ENCODE results near the gene DEDD. TPM values are rescaled to one million over a fixed set of nuclear protein-coding genes. Genes with fewer than 3 reads are reported as not detected.
A peak's percentile ranks its signal among the peaks of the same experiment; 100 is the strongest.
"Not testable (repeated sequence)": the region's sequence is repeated elsewhere in the genome, so short reads cannot be mapped to it uniquely, and the experiment has no call there.

DEDD gene
- total RNA-seq, 1 donor from 2014 or later = 40.3 TPM

DNA sequence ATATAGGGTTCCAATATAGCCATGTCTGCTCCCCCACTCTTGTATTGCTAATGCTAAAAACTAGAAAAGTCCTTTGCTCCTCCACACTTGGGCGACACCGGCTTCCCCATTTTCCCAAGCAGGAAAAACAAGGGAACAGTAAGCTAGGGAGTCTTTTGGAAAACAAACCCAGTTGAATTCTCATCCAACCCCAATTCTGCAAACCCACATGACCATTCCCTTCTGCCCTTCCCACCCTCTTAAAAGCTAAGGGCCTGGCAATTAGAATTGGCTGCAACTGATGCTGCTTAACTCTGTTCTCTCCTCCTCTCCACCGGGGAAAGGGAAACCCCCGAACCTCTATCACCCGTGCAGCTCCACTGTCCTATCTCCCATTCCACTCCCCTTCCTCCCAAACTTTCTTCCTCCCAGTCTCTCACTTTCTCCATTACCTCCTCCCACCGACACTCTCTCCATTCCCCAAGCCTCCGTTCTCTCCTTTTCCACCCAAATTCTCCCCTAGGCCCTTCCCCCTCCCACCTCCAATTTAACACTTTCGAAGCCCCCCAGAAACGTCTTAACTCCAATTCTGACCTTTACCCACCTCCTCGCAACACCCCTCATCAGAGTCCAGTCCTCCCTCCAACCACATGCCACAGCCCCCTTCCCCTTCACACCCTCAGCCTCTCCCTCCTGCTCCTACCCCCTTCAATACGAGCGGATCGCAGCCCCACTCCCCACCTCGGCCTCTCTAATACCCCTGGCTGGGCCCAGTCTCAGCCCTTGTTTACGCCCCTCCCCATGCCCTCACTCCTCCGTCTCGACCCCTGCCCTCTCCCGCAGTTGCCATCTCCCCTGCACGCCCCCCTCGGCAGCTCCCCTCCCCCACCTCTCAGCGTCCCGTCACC is 701 bp downstream of the DEDD start:
- intact Hi-C loops (cut with micrococcal nuclease) = loop anchor here (1.0 to 5.0 kb wide), 8 partner anchors 14 to 119 kb away; partner anchors contain the start of genes B4GALT3, PPOX and UFC1

GRCh38 chr1:161130266-161130665 is 2.2 kb downstream of the DEDD start:
- H3K4me1 Mint-ChIP-seq (ENCODE audit: low read depth) = peaks cover 45% of the 10 kb centered on the region
- peaks cover 61% of the 10 kb centered on the region for H3K36me3 Mint-ChIP-seq (ENCODE audit: low read depth)
- no peak overlapping the region for H3K27ac Mint-ChIP-seq

More for the DNA sequence above, 701 bp downstream of the DEDD start:
- Mint-ChIP-seq H3K4me3 (ENCODE audit: low read depth) (no peak overlapping the region), H3K27me3 (ENCODE audit: low read depth) (no peaks in the 10 kb centered on the region), H3K9me3 (no peaks in the 10 kb centered on the region), H3K36me3 (ENCODE audit: low read depth) (peaks cover 48% of the 10 kb centered on the region), H3K27ac (no peak overlapping the region), H3K4me1 (ENCODE audit: low read depth) (peaks cover 42% of the 10 kb centered on the region)
- no peak for DNase-seq (ENCODE audit: low spot score)

GRCh38 chr1:161128591-161129420 is 3.7 kb downstream of the DEDD start:
- H3K27ac Mint-ChIP-seq = no peak overlapping the region
- H3K9me3 Mint-ChIP-seq = no peaks in the 10 kb centered on the region
- DNase-seq (ENCODE audit: low spot score) = no peak
- H3K36me3 Mint-ChIP-seq (ENCODE audit: low read depth) = peaks cover 67% of the 10 kb centered on the region
- H3K27me3 Mint-ChIP-seq (ENCODE audit: low read depth) = no peaks in the 10 kb centered on the region
- intact Hi-C loops (cut with micrococcal nuclease) = no loop called here
- H3K4me1 Mint-ChIP-seq (ENCODE audit: low read depth) = peaks cover 43% of the 10 kb centered on the region
- no peak overlapping the region for H3K4me3 Mint-ChIP-seq (ENCODE audit: low read depth)

More at GRCh38 chr1:161130266-161130665, 2.2 kb downstream of the DEDD start:
- no peak overlapping the region for H3K4me3 Mint-ChIP-seq (ENCODE audit: low read depth)
- DNase-seq (ENCODE audit: low spot score) = no peak
- intact Hi-C loops (cut with micrococcal nuclease) = loop anchor here (5.0 kb wide), 2 partner anchors 58 to 118 kb away; no protein-coding TSS in a partner anchor
- no peaks in the 10 kb centered on the region for H3K9me3 Mint-ChIP-seq
- no peaks in the 10 kb centered on the region for H3K27me3 Mint-ChIP-seq (ENCODE audit: low read depth)

GRCh38 chr1:161127649-161128048 is 4.8 kb downstream of the DEDD start:
- Mint-ChIP-seq H3K36me3 (ENCODE audit: low read depth) (peaks cover 78% of the 10 kb centered on the region), H3K4me3 (ENCODE audit: low read depth) (no peak overlapping the region), H3K27me3 (ENCODE audit: low read depth) (no peaks in the 10 kb centered on the region), H3K9me3 (no peaks in the 10 kb centered on the region), H3K27ac (no peak overlapping the region), H3K4me1 (ENCODE audit: low read depth) (peaks cover 43% of the 10 kb centered on the region)
- DNase-seq (ENCODE audit: low spot score) = no peak
- intact Hi-C loops (cut with micrococcal nuclease) = no loop called here

GRCh38 chr1:161122967-161123366 is 9.5 kb downstream of the DEDD start:
- no peak for DNase-seq (ENCODE audit: low spot score)
- intact Hi-C loops (cut with micrococcal nuclease) = no loop called here
- H3K4me1 Mint-ChIP-seq (ENCODE audit: low read depth) = peaks cover 29% of the 10 kb centered on the region
- no peak overlapping the region for H3K27ac Mint-ChIP-seq
- no peaks in the 10 kb centered on the region for H3K9me3 Mint-ChIP-seq
- H3K4me3 Mint-ChIP-seq (ENCODE audit: low read depth) = no peak overlapping the region
- H3K27me3 Mint-ChIP-seq (ENCODE audit: low read depth) = no peaks in the 10 kb centered on the region
- H3K36me3 Mint-ChIP-seq (ENCODE audit: low read depth) = peaks cover 80% of the 10 kb centered on the region

DNA sequence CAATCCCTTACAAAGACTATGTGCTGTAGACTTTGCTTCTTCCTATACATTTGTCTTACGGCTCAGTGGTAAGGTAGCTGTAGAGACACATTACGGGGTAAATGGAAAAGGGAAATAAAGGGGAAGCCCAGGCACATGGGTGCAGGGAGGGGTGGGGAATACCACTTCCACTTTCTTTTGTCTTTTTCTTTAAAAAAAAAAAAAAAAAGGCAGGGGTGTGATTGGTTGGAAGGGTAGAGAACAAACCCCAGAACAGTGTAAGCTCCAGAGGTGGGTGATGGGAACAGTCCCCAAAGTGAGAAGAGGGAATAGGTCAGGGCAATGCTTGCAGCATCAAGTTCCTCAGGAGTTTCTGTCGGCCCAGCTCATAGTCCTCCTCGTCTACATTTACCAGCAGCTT is 10.6 kb downstream of the DEDD start:
- no peak overlapping the region for H3K27ac Mint-ChIP-seq
- H3K27me3 Mint-ChIP-seq (ENCODE audit: low read depth) = no peaks in the 10 kb centered on the region
- no peak for DNase-seq (ENCODE audit: low spot score)
- peaks cover 75% of the 10 kb centered on the region for H3K36me3 Mint-ChIP-seq (ENCODE audit: low read depth)
- no peak overlapping the region for H3K4me3 Mint-ChIP-seq (ENCODE audit: low read depth)
- H3K4me1 Mint-ChIP-seq (ENCODE audit: low read depth) = peaks cover 22% of the 10 kb centered on the region
- intact Hi-C loops (cut with micrococcal nuclease) = no loop called here
- no peaks in the 10 kb centered on the region for H3K9me3 Mint-ChIP-seq

- peak overlapping the region; percentile 57 for H3K27ac Mint-ChIP-seq
- H3K4me3 Mint-ChIP-seq (ENCODE audit: low read depth) = no peak overlapping the region
- no peaks in the 10 kb centered on the region for H3K9me3 Mint-ChIP-seq
- no peak for DNase-seq (ENCODE audit: low spot score)
- intact Hi-C loops (cut with micrococcal nuclease) = no loop called here
- H3K27me3 Mint-ChIP-seq (ENCODE audit: low read depth) = no peaks in the 10 kb centered on the region
- H3K36me3 Mint-ChIP-seq (ENCODE audit: low read depth) = peaks cover 74% of the 10 kb centered on the region
- H3K4me1 Mint-ChIP-seq (ENCODE audit: low read depth) = peaks cover 24% of the 10 kb centered on the region
Measured at GRCh38 chr1:161121042-161121650, 11.3 kb downstream of the DEDD start.

GRCh38 chr1:161119092-161119903 is 13.2 kb downstream of the DEDD start:
- DNase-seq (ENCODE audit: low spot score) = peak; percentile 55
- intact Hi-C loops (cut with micrococcal nuclease) = loop anchor here (2.0 to 10.0 kb wide), 7 partner anchors 36 to 494 kb away; partner anchors contain the start of genes CD48, PPOX and USF1
- H3K36me3 Mint-ChIP-seq (ENCODE audit: low read depth) = peaks cover 72% of the 10 kb centered on the region
- no peaks in the 10 kb centered on the region for H3K9me3 Mint-ChIP-seq
- H3K4me3 Mint-ChIP-seq (ENCODE audit: low read depth) = peak overlapping the region; percentile 93
- H3K27me3 Mint-ChIP-seq (ENCODE audit: low read depth) = no peaks in the 10 kb centered on the region
- H3K27ac Mint-ChIP-seq = peak overlapping the region; percentile 96
- H3K4me1 Mint-ChIP-seq (ENCODE audit: low read depth) = peaks cover 38% of the 10 kb centered on the region

DNA sequence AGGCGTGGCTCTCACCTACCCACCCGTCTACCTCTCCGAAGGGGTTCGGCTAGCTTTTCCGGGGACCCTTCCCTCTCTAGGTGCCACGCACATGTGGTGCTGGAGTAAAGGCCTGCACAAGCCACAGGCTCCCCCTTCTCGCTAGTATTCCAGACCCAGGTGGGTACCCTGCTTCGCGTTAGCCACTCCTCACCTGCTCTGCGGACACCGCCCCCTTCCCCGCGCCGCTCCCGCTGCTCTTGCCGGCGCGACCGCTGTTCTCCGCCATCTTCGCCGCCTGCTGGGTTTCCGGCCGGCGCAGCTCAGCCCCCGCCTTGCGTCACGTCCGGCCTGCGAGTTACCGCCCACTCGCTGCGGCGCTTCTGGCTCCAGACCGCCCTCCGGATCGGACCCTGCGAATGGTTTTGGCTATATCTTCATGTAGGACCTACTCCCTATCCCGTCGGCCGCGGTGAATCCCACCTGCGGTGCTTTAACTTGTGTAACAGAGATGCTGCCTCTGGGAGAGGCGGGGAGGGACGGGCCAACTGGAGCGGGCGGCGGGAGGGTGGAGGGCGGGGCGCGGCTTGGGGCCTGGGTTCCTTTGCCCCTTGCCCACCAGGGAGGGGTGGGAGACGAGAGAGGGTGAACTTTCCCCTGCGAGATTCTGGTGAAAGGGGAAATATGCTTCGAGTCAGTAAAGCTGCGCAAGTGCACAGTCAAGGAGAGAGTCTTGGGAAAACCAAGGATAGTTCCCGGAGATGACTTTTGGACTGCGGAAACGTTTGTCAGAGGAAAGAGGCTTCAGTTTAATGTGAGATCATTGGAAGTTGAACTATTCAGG is 14.5 kb downstream of the DEDD start, which contains the start of the genes NIT1 and PFDN2:
Gene NIT1, plus strand, starts transcription at position 347 of the 823 bp plus-strand sequence. Its CDS starts 72 bp downstream, at position 419.
Gene PFDN2, minus strand, starts transcription at position 279 of the 823 bp plus-strand sequence. Its CDS starts 11 bp downstream, at position 268.
- intact Hi-C loops (cut with micrococcal nuclease) = loop anchor here (1.0 to 10.0 kb wide), 8 partner anchors 14 to 493 kb away; partner anchors contain the start of genes CD48, DEDD, PPOX and USF1
- no peaks in the 10 kb centered on the region for H3K27me3 Mint-ChIP-seq (ENCODE audit: low read depth)
- H3K4me1 Mint-ChIP-seq (ENCODE audit: low read depth) = peaks cover 51% of the 10 kb centered on the region
- H3K36me3 Mint-ChIP-seq (ENCODE audit: low read depth) = peaks cover 70% of the 10 kb centered on the region
- peak within 1 kb of the TSS; percentile 93 for H3K4me3 Mint-ChIP-seq (ENCODE audit: low read depth)
- DNase-seq (ENCODE audit: low spot score) = peak; percentile 84
- peak within 1 kb of the TSS; percentile 96 for H3K27ac Mint-ChIP-seq
- no peaks in the 10 kb centered on the region for H3K9me3 Mint-ChIP-seq

DNA sequence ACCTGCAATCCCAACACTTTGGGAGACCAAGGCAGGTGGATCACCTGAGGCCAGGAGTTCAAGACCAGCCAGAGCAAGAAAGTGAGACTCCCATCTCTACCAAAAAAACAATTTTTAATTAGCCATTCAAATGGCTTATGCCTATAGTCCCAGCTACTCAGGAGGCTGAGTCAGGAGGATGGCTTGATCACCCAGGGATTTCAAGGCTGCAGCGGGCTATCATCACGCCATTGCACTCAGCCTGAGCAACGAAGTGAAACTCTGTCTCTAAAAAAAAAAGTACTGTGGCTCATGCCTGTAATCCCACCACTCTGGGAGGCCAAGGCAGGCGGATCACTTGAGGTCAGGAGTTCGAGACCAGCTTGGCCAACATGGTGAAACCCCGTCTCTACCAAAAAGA is 16.5 kb downstream of the DEDD start:
- Mint-ChIP-seq H3K27ac (peak overlapping the region; percentile 56), H3K4me3 (ENCODE audit: low read depth) (peak overlapping the region; percentile 93), H3K36me3 (ENCODE audit: low read depth) (peaks cover 60% of the 10 kb centered on the region), H3K4me1 (ENCODE audit: low read depth) (peaks cover 62% of the 10 kb centered on the region)
- H3K27me3 Mint-ChIP-seq (ENCODE audit: low read depth); H3K9me3 Mint-ChIP-seq; DNase-seq (ENCODE audit: low spot score): not testable (repeated sequence)
- intact Hi-C loops (cut with micrococcal nuclease) = loop anchor here (2.0 to 10.0 kb wide), 6 partner anchors 19 to 491 kb away; partner anchors contain the start of genes CD48, PPOX and USF1

Measured in activated T-helper 2 cell treated with anti-CD3 and anti-CD28 coated beads, Interferon-gamma antibody, Interleukin-2, Interleukin-4, amounts not matched to agents 10 μg/mL and 5 μg/mL and 100 μg/mL, durations not matched to agents 14 hours and 24 hours and 36 hours (primary cell).